Measurements from ENCODE around the gene XRCC1. TPM values are rescaled to one million over a fixed set of nuclear protein-coding genes. Genes with fewer than 3 reads are reported as not detected.

XRCC1 gene
- total RNA-seq, 1 experiment from 2014 or later: 23.4 TPM

DNA sequence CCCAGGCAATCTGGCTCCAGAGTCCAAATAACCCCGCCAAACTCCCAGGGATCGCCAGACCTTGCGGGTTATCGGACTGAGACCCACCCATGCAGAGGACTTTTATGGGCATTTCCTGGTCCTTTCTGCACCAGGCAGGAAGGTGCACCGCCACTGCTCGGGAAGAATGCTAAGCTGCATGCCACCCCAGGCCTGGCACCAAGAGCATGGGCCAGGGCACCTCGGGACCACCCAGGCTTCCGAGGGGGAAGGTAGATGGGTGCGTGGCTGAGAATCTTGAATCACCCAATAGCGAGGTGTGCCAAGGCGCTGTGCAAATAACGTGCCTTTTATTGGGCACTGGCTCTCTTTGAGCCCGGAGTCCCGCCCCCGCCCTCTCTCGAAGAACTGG is 42.8 kb downstream of the XRCC1 start:
- no peaks in the 10 kb centered on the region for H4K20me1 ChIP-seq (ENCODE audit: low read length)
- intact Hi-C loops (cut with micrococcal nuclease): no loop called here
- peak overlapping the region; percentile 69 for H3K4me3 ChIP-seq (ENCODE audit: low read length)
- no peaks in the 10 kb centered on the region for H3K9me3 ChIP-seq (ENCODE audit: low read length)
- H3K27me3 ChIP-seq (ENCODE audit: low read length): no peaks in the 10 kb centered on the region
- no peak for TF ChIP-seq EZH2phosphoT487 (IDR thresholded peaks at IDR 0.05; ENCODE audit: borderline replicate concordance, low read length)
- POLR2A ChIA-PET (ENCODE audit: unreplicated experiment): interaction anchor here (1.0 kb wide), 1 partner anchor 136 kb away, joined by 15 read pairs; no protein-coding TSS in a partner anchor
- peak overlapping the region; percentile 67 for H3K27ac ChIP-seq (ENCODE audit: low read length)
- H3K9me2 ChIP-seq (replicated peaks; ENCODE audit: low read length): no peaks in the 10 kb centered on the region
- CTCF ChIA-PET: interaction anchor here (0.6 to 0.9 kb wide), 3 partner anchors 22 to 69 kb away, joined by 3 read pairs; no protein-coding TSS in a partner anchor
- peak; percentile 9 for ATAC-seq
- H3K4me1 ChIP-seq (ENCODE audit: insufficient read depth, low read length): peaks cover 13% of the 10 kb centered on the region
- no peaks in the 10 kb centered on the region for H3K79me2 ChIP-seq (ENCODE audit: low read length)
- no peaks in the 10 kb centered on the region for H3K36me3 ChIP-seq (ENCODE audit: low read depth, low read length)
- no TSS peak for BruUV-seq (replicated peaks)
- DNase-seq: no peak
- peak overlapping the region; percentile 58 for H3K9ac ChIP-seq (ENCODE audit: low read length)
- no peaks in the 10 kb centered on the region for H3F3A ChIP-seq (ENCODE audit: low read length, unreplicated experiment)
- H3K4me2 ChIP-seq (ENCODE audit: low read length): peak overlapping the region; percentile 90
- peak overlapping the region; percentile 90 for H2AFZ ChIP-seq (ENCODE audit: low read length)

DNA sequence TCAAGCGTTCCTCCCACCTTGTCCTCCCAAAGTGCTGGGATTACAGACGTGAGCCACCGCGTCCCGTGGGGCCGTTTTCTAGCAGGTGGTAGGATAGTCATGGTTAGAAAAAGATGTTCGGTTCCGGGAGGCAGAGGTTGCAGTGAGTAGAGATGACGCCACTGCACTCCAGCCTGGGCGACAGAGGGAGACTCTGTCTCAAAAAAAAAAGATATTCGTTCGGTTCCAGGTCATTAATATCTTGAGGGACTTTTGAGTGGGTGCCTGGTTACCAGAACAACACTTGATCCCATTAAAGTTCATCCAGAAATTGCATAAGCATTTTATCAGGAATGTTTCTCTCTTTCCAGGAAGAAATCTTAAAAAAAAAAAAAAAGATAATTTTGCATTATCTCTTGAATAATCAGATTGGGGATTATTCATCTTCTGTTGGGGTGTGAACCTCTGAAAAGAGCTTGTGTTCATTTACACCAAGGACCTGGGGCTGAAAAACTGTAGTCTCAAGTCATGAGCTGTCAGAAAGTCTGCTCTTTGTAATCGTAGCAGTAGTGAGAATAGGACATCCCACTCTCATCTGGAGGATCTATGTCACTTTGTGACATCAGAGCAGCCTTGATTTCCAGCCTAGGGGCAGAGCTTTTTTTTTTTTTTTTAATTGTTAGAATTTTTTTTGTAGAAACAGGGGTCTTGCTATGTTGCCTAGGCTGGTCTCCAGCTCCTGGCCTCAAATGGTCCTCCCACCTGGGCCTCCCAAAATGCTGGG is 47.3 kb downstream of the XRCC1 start:
- ATAC-seq: no peak
- peak; percentile 3 for DNase-seq
- intact Hi-C loops (cut with micrococcal nuclease): no loop called here
- H3K36me3 ChIP-seq (ENCODE audit: low read depth, low read length): no peaks in the 10 kb centered on the region
- no peaks in the 10 kb centered on the region for H3K27me3 ChIP-seq (ENCODE audit: low read length)
- H3K4me3 ChIP-seq (ENCODE audit: low read length): 0 out of 2 replicates have a peak overlapping the region, but pooled peaks have one; percentile 24
- ChIA-PET CTCF (interaction anchor here (0.7 kb wide), 1 partner anchor 107 kb away, joined by 5 read pairs; no protein-coding TSS in a partner anchor), POLR2A (ENCODE audit: unreplicated experiment) (no interaction called here)
- TF ChIP-seq EZH2phosphoT487 (IDR thresholded peaks at IDR 0.05; ENCODE audit: borderline replicate concordance, low read length) (no peak), EZH2 (IDR thresholded peaks at IDR 0.05; ENCODE audit: low read length, unreplicated experiment) (no peak)
- TF ChIP-seq, protein P1, sequence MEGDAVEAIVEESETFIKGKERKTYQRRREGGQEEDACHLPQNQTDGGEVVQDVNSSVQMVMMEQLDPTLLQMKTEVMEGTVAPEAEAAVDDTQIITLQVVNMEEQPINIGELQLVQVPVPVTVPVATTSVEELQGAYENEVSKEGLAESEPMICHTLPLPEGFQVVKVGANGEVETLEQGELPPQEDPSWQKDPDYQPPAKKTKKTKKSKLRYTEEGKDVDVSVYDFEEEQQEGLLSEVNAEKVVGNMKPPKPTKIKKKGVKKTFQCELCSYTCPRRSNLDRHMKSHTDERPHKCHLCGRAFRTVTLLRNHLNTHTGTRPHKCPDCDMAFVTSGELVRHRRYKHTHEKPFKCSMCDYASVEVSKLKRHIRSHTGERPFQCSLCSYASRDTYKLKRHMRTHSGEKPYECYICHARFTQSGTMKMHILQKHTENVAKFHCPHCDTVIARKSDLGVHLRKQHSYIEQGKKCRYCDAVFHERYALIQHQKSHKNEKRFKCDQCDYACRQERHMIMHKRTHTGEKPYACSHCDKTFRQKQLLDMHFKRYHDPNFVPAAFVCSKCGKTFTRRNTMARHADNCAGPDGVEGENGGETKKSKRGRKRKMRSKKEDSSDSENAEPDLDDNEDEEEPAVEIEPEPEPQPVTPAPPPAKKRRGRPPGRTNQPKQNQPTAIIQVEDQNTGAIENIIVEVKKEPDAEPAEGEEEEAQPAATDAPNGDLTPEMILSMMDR (conservative IDR thresholded peaks at IDR 0.05; ENCODE audit: low read depth, low read length): no peak
- no peaks in the 10 kb centered on the region for H3K9me2 ChIP-seq (replicated peaks; ENCODE audit: low read length)
- no peak overlapping the region for H2AFZ ChIP-seq (ENCODE audit: low read length)
- peak overlapping the region; percentile 48; the same call in 1 of the 2 replicates for H3K4me2 ChIP-seq (ENCODE audit: low read length)
- peaks cover 20% of the 10 kb centered on the region for H3K4me1 ChIP-seq (ENCODE audit: insufficient read depth, low read length)
- H3K79me2 ChIP-seq (ENCODE audit: low read length): peaks cover 29% of the 10 kb centered on the region
- H3K27ac ChIP-seq (ENCODE audit: low read length): no peak overlapping the region
- no peaks in the 10 kb centered on the region for H4K20me1 ChIP-seq (ENCODE audit: low read length)
- H3K9me3 ChIP-seq (ENCODE audit: low read length): no peaks in the 10 kb centered on the region
- no peaks in the 10 kb centered on the region for H3F3A ChIP-seq (ENCODE audit: low read length, unreplicated experiment)
- BruUV-seq (replicated peaks): no TSS peak
- H3K9ac ChIP-seq (ENCODE audit: low read length): no peak overlapping the region

DNA sequence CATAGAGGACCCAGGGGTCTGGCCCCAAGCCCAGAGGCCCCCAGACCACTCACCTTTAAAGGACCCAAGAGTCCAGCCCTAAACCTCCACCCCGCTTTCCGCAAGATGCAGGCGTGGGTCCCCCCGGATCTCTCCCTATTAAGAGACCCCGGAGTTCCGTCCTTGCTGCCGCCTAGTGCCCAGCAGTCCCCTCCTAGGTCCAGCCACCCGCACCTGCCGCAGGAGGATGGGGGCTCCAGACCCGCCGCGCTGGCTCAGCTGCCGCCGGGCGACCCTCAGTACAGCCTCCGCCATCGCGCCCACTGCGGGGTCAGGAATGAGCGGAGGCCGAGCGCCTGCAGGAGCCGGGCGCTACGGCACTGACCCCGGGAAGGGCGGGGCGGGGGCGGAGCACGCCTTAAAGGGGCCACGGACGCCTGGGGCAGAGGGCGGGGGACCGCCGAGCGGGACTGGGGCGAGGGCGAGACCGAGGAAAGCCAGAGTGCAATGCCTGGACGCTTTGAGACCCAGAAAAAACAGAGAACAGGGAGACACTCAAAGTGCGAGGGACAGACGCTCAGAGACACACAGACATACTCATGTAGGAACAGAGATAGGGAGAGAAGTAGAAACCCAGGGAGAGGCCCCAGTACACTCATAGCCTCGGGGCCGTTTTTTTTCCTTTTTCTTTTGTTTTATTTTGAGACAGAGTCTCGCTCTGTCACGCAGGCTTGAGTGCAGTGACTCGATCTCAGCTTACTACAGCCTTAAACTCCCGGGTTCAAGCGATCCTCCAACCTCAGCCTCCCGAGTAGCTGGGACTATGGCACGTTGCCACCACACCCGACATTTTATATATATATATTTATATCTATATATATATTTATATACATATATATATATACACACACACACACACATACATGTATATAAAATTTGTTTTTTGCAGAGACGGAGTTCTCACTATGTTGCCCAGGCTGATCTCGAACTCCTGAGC is 48.2 kb downstream of the XRCC1 start, which contains the start of gene ETHE1:
ETHE1 (minus strand) TSS at position 318 of the 976 bp plus-strand sequence; CDS start at position 294, 24 bp downstream.
- Histone ChIP-seq H3K27me3 (ENCODE audit: low read length) (no peaks in the 10 kb centered on the region), H3K9ac (ENCODE audit: low read length) (peak within 1 kb of the TSS; percentile 71), H3K79me2 (ENCODE audit: low read length) (peaks cover 29% of the 10 kb centered on the region), H3K36me3 (ENCODE audit: low read depth, low read length) (no peaks in the 10 kb centered on the region), H3K4me1 (ENCODE audit: insufficient read depth, low read length) (peaks cover 13% of the 10 kb centered on the region), H2AFZ (ENCODE audit: low read length) (peak within 1 kb of the TSS; percentile 89), H3K4me3 (ENCODE audit: low read length) (peak within 1 kb of the TSS; percentile 98), H3F3A (ENCODE audit: low read length, unreplicated experiment) (no peaks in the 10 kb centered on the region), H3K9me2 (replicated peaks; ENCODE audit: low read length) (no peaks in the 10 kb centered on the region), H4K20me1 (ENCODE audit: low read length) (no peaks in the 10 kb centered on the region), H3K27ac (ENCODE audit: low read length) (no peak within 1 kb of the TSS), H3K9me3 (ENCODE audit: low read length) (no peaks in the 10 kb centered on the region), H3K4me2 (ENCODE audit: low read length) (peak within 1 kb of the TSS; percentile 88)
- TF ChIP-seq EZH2 (IDR thresholded peaks at IDR 0.05; ENCODE audit: low read length, unreplicated experiment) (no peak), EZH2phosphoT487 (IDR thresholded peaks at IDR 0.05; ENCODE audit: borderline replicate concordance, low read length) (no peak)
- TF ChIP-seq, protein P1 (conservative IDR thresholded peaks at IDR 0.05; ENCODE audit: low read depth, low read length): no peak
- CTCF ChIA-PET: no interaction called here
- no TSS peak for BruUV-seq (replicated peaks)
- POLR2A ChIA-PET (ENCODE audit: unreplicated experiment): no interaction called here
- intact Hi-C loops (cut with micrococcal nuclease): no loop called here
- ATAC-seq (peak; percentile 66), DNase-seq (peak; percentile 54)
